ENCODE measurements around the gene ATP9A.
"Not testable (repeated sequence)": the region's sequence is repeated elsewhere in the genome, so short reads cannot be mapped to it uniquely, and the experiment has no call there.

Gene ATP9A

GRCh38 chr20:51725584-51726176 lies 42.5 kb downstream of the ATP9A start:
- no peak for DNase-seq

- not testable (repeated sequence) for DNase-seq
Measured at GRCh38 chr20:51723026-51723425, 45.2 kb downstream of the ATP9A start.

GRCh38 chr20:51722246-51722645 lies 45.9 kb downstream of the ATP9A start:
- DNase-seq, result not testable (repeated sequence)

- DNase-seq, result no peak
Measured at GRCh38 chr20:51720854-51721253, 47.3 kb downstream of the ATP9A start.

GRCh38 chr20:51720384-51720783 lies 47.8 kb downstream of the ATP9A start:
- no peak for DNase-seq

GRCh38 chr20:51715856-51716185 lies 52.4 kb downstream of the ATP9A start:
- no peak for DNase-seq

- DNase-seq, result no peak
Measured at GRCh38 chr20:51715163-51715855, 52.9 kb downstream of the ATP9A start.

- DNase-seq, result no peak
Measured at GRCh38 chr20:51713213-51713598, 55.0 kb downstream of the ATP9A start.

GRCh38 chr20:51712501-51713212 lies 55.5 kb downstream of the ATP9A start:
- DNase-seq, result no peak

- DNase-seq, result no peak
Measured at GRCh38 chr20:51711426-51711825, 56.8 kb downstream of the ATP9A start.

- no peak for DNase-seq
Measured at GRCh38 chr20:51710361-51710894, 57.8 kb downstream of the ATP9A start.

- no peak for DNase-seq
Measured at GRCh38 chr20:51705400-51705799, 62.8 kb downstream of the ATP9A start.

GRCh38 chr20:51703400-51704287 lies 64.5 kb downstream of the ATP9A start:
- no peak for DNase-seq

GRCh38 chr20:51702556-51702955 lies 65.6 kb downstream of the ATP9A start:
- no peak for DNase-seq

- DNase-seq, result peak; percentile 30
Measured at GRCh38 chr20:51700809-51701285, 67.3 kb downstream of the ATP9A start.

GRCh38 chr20:51698252-51698651 lies 69.9 kb downstream of the ATP9A start:
- DNase-seq, result no peak

GRCh38 chr20:51697096-51697826 lies 70.9 kb downstream of the ATP9A start:
- DNase-seq, result no peak

- no peak for DNase-seq
Measured at GRCh38 chr20:51696304-51697071, 71.7 kb downstream of the ATP9A start.

GRCh38 chr20:51695574-51696303 lies 72.5 kb downstream of the ATP9A start:
- DNase-seq, result no peak

- no peak for DNase-seq
Measured at GRCh38 chr20:51692806-51693400, 75.3 kb downstream of the ATP9A start.
